H1 (cell line): ENCODE data around the gene RB1. TPM values are rescaled to one million over a fixed set of nuclear protein-coding genes. Genes with fewer than 3 reads are reported as not detected.

Experiments
- BACH1 ChIP-seq: IDR thresholded peaks from 2 replicates; pipeline ENCODE4 v1.6.1; 2012; ENCODE audit warnings: low read length, improper control_type of control experiment
- ZNF274 ChIP-seq: IDR thresholded peaks from 2 replicates; pipeline ENCODE4 v1.7.0; 2012; ENCODE audit warnings: low read length, borderline replicate concordance; ENCODE audit errors: extremely low read depth
- polyA plus RNA-seq, 7 experiments: library from polyadenylated mRNA; depleted of rRNA in 3 of 7; stranded (reverse) in 5 of 7; unstranded in 2 of 7; fragments of >200 nt in 5 of 7; fragments of 200-250 nt in 2 of 7; gene quantifications; 1 replicate in 5 of 7; 2 replicates in 1 of 7; 4 replicates in 1 of 7; pipeline versions ENCODE4 v1.2.1 to v1.2.3, GENCODE V29; 2011 to 2013; ENCODE audit warnings: missing spikeins in 2 of 7, mixed read lengths in 2 of 7
- total RNA-seq: library from RNA; stranded (reverse); fragmentation: NEBNext Ultra II Directional; extraction: Animal tissue kit (Norgen Biotek cat#: 25700); gene quantifications from 2 replicates; pipeline ENCODE4 v1.2.1, GENCODE V29; 2021

Gene RB1
- total and polyA plus RNA-seq, 2 of the 8 experiments (the other 6 are each of a cell fraction or from before 2014, with no cell fraction given): 4.1 to 17.5 TPM

- TF ChIP-seq BACH1 (no peak), ZNF274 (no peak)
Observed at GRCh38 chr13:48253849-48254248, 49.7 kb upstream of the RB1 start (continued).
